IMR-90 (cell line): ENCODE measurements around the gene SYTL3. TPM values are rescaled to one million over a fixed set of nuclear protein-coding genes. Genes with fewer than 3 reads are reported as not detected.

ENCODE experiments used
- ATAC-seq: fragments of 200-7000 bp; cut with Tn5 transposase; 2 replicates; pipeline ENCODE4 v1.9.1; 2020; ENCODE audit warnings: low read depth, mild to moderate bottlenecking, moderate library complexity
- BruUV-seq: library from RNA; stranded (reverse); fragments of 400-500 nt; replicated peaks from 2 replicates; lab custom pipeline; 2021; lab: Mats Ljungman, UMichigan
- CTCF ChIA-PET: fragments of 300-600 bp; formaldehyde crosslinking; extraction: SDS; loops from one replicate; lab custom pipeline; 2021; ENCODE audit warnings: antibody characterized with exemption; lab: Yijun Ruan, JAX
- POLR2A ChIA-PET: fragments of 300-600 bp; sonication (Branson Sonifier 250); formaldehyde crosslinking; loops from one replicate; lab custom pipeline; 2022; ENCODE audit warnings: antibody characterized with exemption; ENCODE audit not compliant: unreplicated experiment; lab: Charles Lee
- DNase-seq: peaks from one replicate; pipeline ENCODE4 v3.0.0; 2013
- H2AFZ ChIP-seq: replicated peaks from 2 replicates; pipeline ENCODE3; 2013; ENCODE audit warnings: low read length, mild to moderate bottlenecking; ENCODE audit not compliant: poor library complexity
- H2AK5ac ChIP-seq: 2 replicates; pipeline ENCODE4 v1.6.1; 2013; ENCODE audit warnings: low read depth, low read length, inconsistent platforms
- H2AK9ac ChIP-seq: replicated peaks from 2 replicates; pipeline ENCODE3; 2013; ENCODE audit warnings: mild to moderate bottlenecking, low read depth, low read length, moderate library complexity; ENCODE audit not compliant: poor library complexity
- H2BK120ac ChIP-seq: 2 replicates; pipeline ENCODE4 v1.6.1; 2013; ENCODE audit warnings: low read depth, low read length, inconsistent platforms
- H2BK15ac ChIP-seq: 3 replicates; pipeline ENCODE4 v1.6.1; 2013; ENCODE audit warnings: low read depth, low read length, inconsistent platforms
- H2BK20ac ChIP-seq: 2 replicates; pipeline ENCODE4 v1.6.1; 2013; ENCODE audit warnings: low read depth, mild to moderate bottlenecking, inconsistent platforms, low read length, moderate library complexity
- H2BK5ac ChIP-seq: 2 replicates; pipeline ENCODE4 v1.6.1; 2013; ENCODE audit warnings: mild to moderate bottlenecking, low read depth, low read length, inconsistent platforms; ENCODE audit not compliant: poor library complexity, severe bottlenecking
- H3K14ac ChIP-seq: replicated peaks from 2 replicates; pipeline ENCODE4 v1.6.1; 2013; ENCODE audit warnings: low read depth, low read length, inconsistent platforms
- H3K18ac ChIP-seq: 2 replicates; pipeline ENCODE4 v1.6.1; 2013; ENCODE audit warnings: low read depth, low read length, control low read depth
- H3K23ac ChIP-seq: 2 replicates; pipeline ENCODE4 v1.6.1; 2013; ENCODE audit warnings: low read depth, low read length, inconsistent platforms
- H3K27ac ChIP-seq: 2 replicates; pipeline ENCODE4 v1.5.1; 2013; ENCODE audit warnings: mild to moderate bottlenecking, control low read depth, low read length; ENCODE audit not compliant: insufficient read depth
- H3K27me3 ChIP-seq: 2 replicates; pipeline ENCODE4 v1.6.1; 2013; ENCODE audit warnings: low read length; ENCODE audit not compliant: control insufficient read depth, insufficient read depth
- H3K36me3 ChIP-seq: 2 replicates; pipeline ENCODE4 v1.6.1; 2013; ENCODE audit warnings: low read length, mixed read lengths; ENCODE audit not compliant: control insufficient read depth, insufficient read depth
- H3K4ac ChIP-seq: 2 replicates; pipeline ENCODE4 v1.6.1; 2013; ENCODE audit warnings: low read depth, low read length, inconsistent platforms
- H3K4me1 ChIP-seq: 2 replicates; pipeline ENCODE4 v1.6.1; 2013; ENCODE audit warnings: low read length, mixed read lengths; ENCODE audit not compliant: control insufficient read depth, insufficient read depth
- H3K4me2 ChIP-seq: 2 replicates; pipeline ENCODE4 v1.6.1; 2013; ENCODE audit warnings: low read depth, mild to moderate bottlenecking, control low read depth, low read length, moderate library complexity
- H3K4me3 ChIP-seq: 2 replicates; pipeline ENCODE4 v1.5.1; 2013; ENCODE audit warnings: low read depth, mild to moderate bottlenecking, control low read depth, low read length, moderate library complexity; ENCODE audit not compliant: insufficient read depth
- H3K56ac ChIP-seq: 2 replicates; pipeline ENCODE4 v1.6.1; 2013; ENCODE audit warnings: low read length, inconsistent platforms; ENCODE audit not compliant: insufficient read depth; ENCODE audit errors: extremely low read depth
- H3K79me1 ChIP-seq, 2 experiments: 2 replicates each; pipeline ENCODE4 v1.6.1; 2013; ENCODE audit warnings: low read length in 2 of 2, inconsistent platforms in 1 of 2, low read depth in 1 of 2
- H3K9ac ChIP-seq: 2 replicates; pipeline ENCODE4 v1.6.1; 2013; ENCODE audit warnings: low read depth, low read length, control low read depth
- H3K9me1 ChIP-seq: 2 replicates; pipeline ENCODE4 v1.6.1; 2013; ENCODE audit warnings: low read length, inconsistent platforms; ENCODE audit not compliant: insufficient read depth
- H3K9me3 ChIP-seq: 2 replicates; pipeline ENCODE4 v1.6.1; 2013; ENCODE audit warnings: low read length; ENCODE audit not compliant: control insufficient read depth, insufficient read depth
- H4K20me1 ChIP-seq: 2 replicates; pipeline ENCODE4 v1.6.1; 2013; ENCODE audit warnings: low read length, inconsistent platforms; ENCODE audit not compliant: insufficient read depth
- H4K5ac ChIP-seq: 2 replicates; pipeline ENCODE4 v1.6.1; 2013; ENCODE audit warnings: mild to moderate bottlenecking, low read depth, low read length, control low read depth
- H4K8ac ChIP-seq, 2 experiments: 2 replicates each; pipeline ENCODE4 v1.6.1; 2013; ENCODE audit warnings: low read depth in 2 of 2, low read length in 2 of 2, control low read depth in 1 of 2, inconsistent platforms in 1 of 2
- H4K91ac ChIP-seq: 2 replicates; pipeline ENCODE4 v1.6.1; 2013; ENCODE audit warnings: low read depth, low read length, inconsistent platforms; ENCODE audit not compliant: insufficient read depth
- BHLHE40 ChIP-seq: fragments of 150-350 bp; IDR thresholded peaks from 2 replicates; pipeline ENCODE4 v1.6.1; 2016; ENCODE audit warnings: mild to moderate bottlenecking, low read depth, low read length
- CEBPB ChIP-seq: IDR thresholded peaks from 2 replicates; pipeline ENCODE4 v1.6.1; 2012; ENCODE audit warnings: low read depth, low read length, improper control_type of control experiment
- CHD1 ChIP-seq: IDR thresholded peaks from 2 replicates; pipeline ENCODE4 v1.6.1; 2012; ENCODE audit warnings: low read depth, low read length, improper control_type of control experiment
- CTCF ChIP-seq: conservative IDR thresholded peaks from 2 replicates; pipeline ENCODE4 v1.5.1; 2012; ENCODE audit warnings: mild to moderate bottlenecking, low read depth, low read length, improper control_type of control experiment
- FOS ChIP-seq: fragments of 150-350 bp; IDR thresholded peaks from 2 replicates; pipeline ENCODE4 v1.6.1; 2016; ENCODE audit warnings: low read depth, low read length
- MAFK ChIP-seq: IDR thresholded peaks from 2 replicates; pipeline ENCODE4 v1.6.1; 2012; ENCODE audit warnings: low read depth, low read length, improper control_type of control experiment
- MAZ ChIP-seq: IDR thresholded peaks from 2 replicates; pipeline ENCODE4 v1.6.1; 2012; ENCODE audit warnings: low read depth, mild to moderate bottlenecking, low read length, improper control_type of control experiment, moderate library complexity, borderline replicate concordance
- MXI1 ChIP-seq: IDR thresholded peaks from 2 replicates; pipeline ENCODE4 v1.6.1; 2012; ENCODE audit warnings: low read depth, mild to moderate bottlenecking, low read length, moderate library complexity, borderline replicate concordance
- NFE2L2 ChIP-seq: fragments of 150-350 bp; IDR thresholded peaks from 2 replicates; pipeline ENCODE4 v1.6.1; 2016; ENCODE audit warnings: low read depth, mild to moderate bottlenecking, low read length
- POLR2A ChIP-seq: IDR thresholded peaks from 2 replicates; pipeline ENCODE4 v1.6.1; 2012; ENCODE audit warnings: mild to moderate bottlenecking, low read depth, low read length
- RAD21 ChIP-seq: IDR thresholded peaks from 2 replicates; pipeline ENCODE4 v1.6.1; 2012; ENCODE audit warnings: low read length, improper control_type of control experiment
- RCOR1 ChIP-seq: IDR thresholded peaks from 2 replicates; pipeline ENCODE4 v1.6.1; 2012; ENCODE audit warnings: mild to moderate bottlenecking, low read length, improper control_type of control experiment; ENCODE audit not compliant: insufficient replicate concordance
- RFX5 ChIP-seq: IDR thresholded peaks from 2 replicates; pipeline ENCODE4 v1.8.0; 2012; ENCODE audit warnings: low read depth, mild to moderate bottlenecking, low read length, moderate library complexity
- SMC3 ChIP-seq: fragments of 150-350 bp; IDR thresholded peaks from 2 replicates; pipeline ENCODE4 v1.6.1; 2016; ENCODE audit warnings: low read depth, mild to moderate bottlenecking, antibody characterized with exemption, low read length, moderate library complexity
- USF2 ChIP-seq: fragments of 150-350 bp; IDR thresholded peaks from 2 replicates; pipeline ENCODE4 v1.6.1; 2017; ENCODE audit warnings: mild to moderate bottlenecking, antibody characterized with exemption, low read length, low read depth
- WGBS, 2 experiments: methylation state at CpG; one replicate each; pipeline versions ENCODE4 v1.1.5 to v1.1.7; 2013; ENCODE audit warnings: missing lambda C conversion rate in 2 of 2; ENCODE audit not compliant: insufficient read length in 1 of 2; ENCODE audit errors: extremely low coverage in 2 of 2; 5-methylcytosine and 5-hydroxymethylcytosine counted together
- dilution Hi-C: fragments of 300-500 bp; cut with HindIII; formaldehyde crosslinking; loops from one replicate; pipeline ENCODE4 v1.14.3; 2018; ENCODE audit warnings: low sequenced_read_pairs; ENCODE audit not compliant: unreplicated experiment
- in situ Hi-C: fragments of 300-500 bp; cut with MboI; formaldehyde crosslinking; loops from 3 replicates; pipeline ENCODE4 v1.14.3; 2019; ENCODE audit warnings: low sequenced_read_pairs, inconsistent platforms, mixed read lengths
- intact Hi-C: fragments of 100-400 bp; cut with micrococcal nuclease; formaldehyde crosslinking; loops from 2 replicates; pipeline ENCODE4 v1.10.0; 2022
- polyA plus RNA-seq, 3 experiments: library from polyadenylated mRNA; depleted of rRNA; stranded (reverse); fragments of >200 nt; gene quantifications; 2 replicates each; pipeline ENCODE4 v1.2.3, GENCODE V29; 2012; ENCODE audit warnings: low replicate concordance in 1 of 3
- total RNA-seq: library from RNA; depleted of rRNA; stranded (reverse); fragments of >200 nt; gene quantifications from 2 replicates; pipeline ENCODE4 v1.2.3, GENCODE V29; 2012
- TF ChIP-seq, protein P1 (sequence below): fragments of 150-350 bp; IDR thresholded peaks from 2 replicates; pipeline ENCODE4 v1.6.1; 2016; ENCODE audit warnings: low read depth, mild to moderate bottlenecking, low read length, moderate library complexity, borderline replicate concordance

The SYTL3 gene
- total and polyA plus RNA-seq, 2 of the 4 experiments (the other 2 are of a cell fraction), result 2.9 to 4.3 TPM

DNA sequence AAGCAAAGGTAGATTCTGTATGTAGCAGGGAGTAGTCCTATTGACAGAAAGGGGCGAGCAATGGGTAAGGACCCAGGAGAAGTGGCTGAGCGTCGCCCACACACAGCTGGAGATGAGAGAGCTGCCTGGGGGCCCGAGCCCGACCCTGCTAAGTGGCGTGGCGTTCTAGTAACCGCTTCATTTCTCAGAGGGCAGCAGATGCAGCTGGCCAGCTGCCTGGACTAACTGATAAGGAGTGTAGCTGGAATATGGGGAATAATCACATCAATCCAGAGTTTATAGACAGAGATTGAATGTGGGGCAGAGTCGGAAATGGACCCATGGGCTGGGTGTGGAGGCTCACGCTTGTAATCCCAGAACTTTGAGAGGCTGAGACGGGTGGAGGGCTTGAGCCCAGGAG, 104.9 kb downstream of the SYTL3 start:
- Histone ChIP-seq H3K79me1 (no peaks in the 10 kb centered on the region), H3K27me3 (no peaks in the 10 kb centered on the region), H3K9ac (no peak overlapping the region), H2AFZ (no peak overlapping the region), H2BK5ac (no peak overlapping the region), H3K9me3 (no peaks in the 10 kb centered on the region), H4K91ac (no peak overlapping the region), H2BK20ac (no peak overlapping the region), H3K9me1 (no peaks in the 10 kb centered on the region), H3K36me3 (no peaks in the 10 kb centered on the region), H3K4me3 (no peak overlapping the region), H2BK120ac (no peak overlapping the region), H3K4ac (no peak overlapping the region), H4K20me1 (no peaks in the 10 kb centered on the region), H3K56ac (no peak overlapping the region), H3K4me2 (no peak overlapping the region), H3K23ac (no peak overlapping the region), H2AK9ac (no peak overlapping the region), H3K27ac (no peak overlapping the region), H3K18ac (no peak overlapping the region), H3K4me1 (no peaks in the 10 kb centered on the region; the same call in 1 of the 2 replicates), H2AK5ac (no peak overlapping the region), H4K8ac (no peak overlapping the region), H2BK15ac (no peak overlapping the region), H4K5ac (no peak overlapping the region), H3K14ac (no peak overlapping the region)
- BruUV-seq, result no TSS peak
- TF ChIP-seq RFX5, result no peak
- no peak for TF ChIP-seq RCOR1
- no peak for TF ChIP-seq USF2
- no peak for TF ChIP-seq BHLHE40
- no peak for TF ChIP-seq SMC3
- no peak for TF ChIP-seq FOS
- TF ChIP-seq MXI1, result no peak
- TF ChIP-seq CHD1, result no peak
- TF ChIP-seq CTCF, result no peak
- no peak for TF ChIP-seq NFE2L2
- no peak for TF ChIP-seq MAFK
- no peak for TF ChIP-seq MAZ
- no peak for TF ChIP-seq RAD21
- no peak for TF ChIP-seq POLR2A
- no peak for TF ChIP-seq CEBPB
- TF ChIP-seq, protein P1, sequence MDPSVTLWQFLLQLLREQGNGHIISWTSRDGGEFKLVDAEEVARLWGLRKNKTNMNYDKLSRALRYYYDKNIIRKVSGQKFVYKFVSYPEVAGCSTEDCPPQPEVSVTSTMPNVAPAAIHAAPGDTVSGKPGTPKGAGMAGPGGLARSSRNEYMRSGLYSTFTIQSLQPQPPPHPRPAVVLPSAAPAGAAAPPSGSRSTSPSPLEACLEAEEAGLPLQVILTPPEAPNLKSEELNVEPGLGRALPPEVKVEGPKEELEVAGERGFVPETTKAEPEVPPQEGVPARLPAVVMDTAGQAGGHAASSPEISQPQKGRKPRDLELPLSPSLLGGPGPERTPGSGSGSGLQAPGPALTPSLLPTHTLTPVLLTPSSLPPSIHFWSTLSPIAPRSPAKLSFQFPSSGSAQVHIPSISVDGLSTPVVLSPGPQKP, result no peak
- WGBS, 2 experiments, result 65% methylated on average over 4 of the region's 11 CpGs; no CpG with 5 or more reads in 1 of the 2 experiments
- CTCF ChIA-PET, result no interaction called here
- no peak for ATAC-seq
- dilution Hi-C loops (no loop called here), intact Hi-C loops (no loop called here), in situ Hi-C loops (no loop called here)
- DNase-seq, result no peak
- POLR2A ChIA-PET, result no interaction called here
